ENCODE data around the gene KLC1.

DNA sequence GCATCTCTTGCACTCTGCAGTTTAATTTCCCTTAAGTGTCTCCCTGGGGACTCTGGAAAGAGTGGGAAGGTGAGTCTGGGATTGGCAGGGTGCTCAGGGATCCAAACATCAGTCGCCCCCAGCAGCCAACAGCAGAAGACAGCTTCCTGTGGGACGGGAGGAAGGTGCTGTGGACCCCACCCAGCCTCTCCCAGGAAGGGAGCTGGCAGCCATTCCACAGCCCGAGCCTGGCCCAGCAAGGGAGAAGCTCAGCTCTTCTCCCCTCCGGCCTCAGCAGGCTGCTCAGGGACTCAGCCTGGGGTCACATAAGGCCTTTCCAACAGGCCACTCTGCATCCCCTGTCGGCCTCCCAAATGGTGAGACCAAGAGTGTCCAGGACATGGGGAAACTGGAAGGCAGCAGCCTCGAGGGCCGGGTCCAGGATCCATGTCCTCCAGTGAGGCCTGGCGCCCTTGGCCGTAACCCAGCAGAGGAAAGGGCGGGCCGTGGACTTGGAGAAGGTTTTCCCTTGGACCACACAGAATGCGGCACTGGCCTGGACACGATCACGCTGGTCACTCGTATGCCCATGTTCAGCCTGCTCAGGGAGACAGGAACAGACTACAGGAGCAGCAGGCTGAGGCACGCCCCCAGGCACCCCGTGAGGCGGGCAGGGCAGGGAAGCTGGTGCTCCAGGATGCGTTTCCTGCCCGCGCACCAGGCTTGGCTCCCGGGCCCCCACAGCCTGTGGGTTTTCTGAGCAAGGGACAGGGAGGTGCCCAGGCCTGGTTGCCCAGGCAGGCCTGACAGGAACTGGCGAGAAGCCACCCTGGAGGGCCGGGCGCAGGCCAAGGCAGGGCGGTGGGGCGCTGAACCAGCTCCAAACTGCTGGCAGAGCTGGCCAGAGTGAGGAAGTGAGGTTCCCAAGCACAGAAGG, 82.8 kb downstream of the KLC1 start:
- TF ChIP-seq, protein P1, sequence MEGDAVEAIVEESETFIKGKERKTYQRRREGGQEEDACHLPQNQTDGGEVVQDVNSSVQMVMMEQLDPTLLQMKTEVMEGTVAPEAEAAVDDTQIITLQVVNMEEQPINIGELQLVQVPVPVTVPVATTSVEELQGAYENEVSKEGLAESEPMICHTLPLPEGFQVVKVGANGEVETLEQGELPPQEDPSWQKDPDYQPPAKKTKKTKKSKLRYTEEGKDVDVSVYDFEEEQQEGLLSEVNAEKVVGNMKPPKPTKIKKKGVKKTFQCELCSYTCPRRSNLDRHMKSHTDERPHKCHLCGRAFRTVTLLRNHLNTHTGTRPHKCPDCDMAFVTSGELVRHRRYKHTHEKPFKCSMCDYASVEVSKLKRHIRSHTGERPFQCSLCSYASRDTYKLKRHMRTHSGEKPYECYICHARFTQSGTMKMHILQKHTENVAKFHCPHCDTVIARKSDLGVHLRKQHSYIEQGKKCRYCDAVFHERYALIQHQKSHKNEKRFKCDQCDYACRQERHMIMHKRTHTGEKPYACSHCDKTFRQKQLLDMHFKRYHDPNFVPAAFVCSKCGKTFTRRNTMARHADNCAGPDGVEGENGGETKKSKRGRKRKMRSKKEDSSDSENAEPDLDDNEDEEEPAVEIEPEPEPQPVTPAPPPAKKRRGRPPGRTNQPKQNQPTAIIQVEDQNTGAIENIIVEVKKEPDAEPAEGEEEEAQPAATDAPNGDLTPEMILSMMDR (IDR thresholded peaks at IDR 0.05), result no peak
- no peak for TF ChIP-seq POLR2A (IDR thresholded peaks at IDR 0.05)
